ENCODE measurements around the gene MCC. TPM values are rescaled to one million over a fixed set of nuclear protein-coding genes. Genes with fewer than 3 reads are reported as not detected.
"Not testable (repeated sequence)": the region's sequence is repeated elsewhere in the genome, so short reads cannot be mapped to it uniquely, and the experiment has no call there.

MCC gene
- total RNA-seq, 3 donors from 2014 or later = 24.3 to 46.5 (median 29.4) TPM

DNA sequence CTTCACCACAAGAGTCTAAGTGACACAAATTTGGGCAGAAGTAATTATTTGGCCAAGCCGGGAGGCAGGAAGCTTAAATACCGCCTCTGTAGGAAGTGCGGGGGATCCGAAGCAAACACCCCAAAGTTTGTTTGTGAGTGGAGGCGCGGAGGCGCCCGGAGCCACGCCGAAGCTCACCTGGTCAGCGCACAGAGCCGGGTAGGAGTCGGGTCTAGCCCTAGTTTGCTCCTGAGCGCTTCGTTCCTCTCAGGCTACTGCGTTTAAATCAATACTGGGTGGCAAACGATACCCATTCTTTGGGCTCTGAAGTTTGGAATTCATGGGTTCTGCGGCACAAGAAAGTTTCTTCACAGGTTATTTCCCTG is 855 bp downstream of the MCC start:
- H3K4me1 ChIP-seq = no peaks in the 10 kb centered on the region
- H3K4me3 ChIP-seq = peak overlapping the region; percentile 53 to 82 (median 74)
- TF ChIP-seq, protein P1, sequence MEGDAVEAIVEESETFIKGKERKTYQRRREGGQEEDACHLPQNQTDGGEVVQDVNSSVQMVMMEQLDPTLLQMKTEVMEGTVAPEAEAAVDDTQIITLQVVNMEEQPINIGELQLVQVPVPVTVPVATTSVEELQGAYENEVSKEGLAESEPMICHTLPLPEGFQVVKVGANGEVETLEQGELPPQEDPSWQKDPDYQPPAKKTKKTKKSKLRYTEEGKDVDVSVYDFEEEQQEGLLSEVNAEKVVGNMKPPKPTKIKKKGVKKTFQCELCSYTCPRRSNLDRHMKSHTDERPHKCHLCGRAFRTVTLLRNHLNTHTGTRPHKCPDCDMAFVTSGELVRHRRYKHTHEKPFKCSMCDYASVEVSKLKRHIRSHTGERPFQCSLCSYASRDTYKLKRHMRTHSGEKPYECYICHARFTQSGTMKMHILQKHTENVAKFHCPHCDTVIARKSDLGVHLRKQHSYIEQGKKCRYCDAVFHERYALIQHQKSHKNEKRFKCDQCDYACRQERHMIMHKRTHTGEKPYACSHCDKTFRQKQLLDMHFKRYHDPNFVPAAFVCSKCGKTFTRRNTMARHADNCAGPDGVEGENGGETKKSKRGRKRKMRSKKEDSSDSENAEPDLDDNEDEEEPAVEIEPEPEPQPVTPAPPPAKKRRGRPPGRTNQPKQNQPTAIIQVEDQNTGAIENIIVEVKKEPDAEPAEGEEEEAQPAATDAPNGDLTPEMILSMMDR (IDR thresholded peaks at IDR 0.05) = no peak
- TF ChIP-seq POLR2A (IDR thresholded peaks at IDR 0.05) (no peak), POLR2AphosphoS5 (IDR thresholded peaks at IDR 0.05) (no peak)
- peak overlapping the region; percentile 86 to 87 for H3K27ac ChIP-seq
- H3K9me3 ChIP-seq = peaks cover 0 to 10% of the 10 kb centered on the region in 2 donors
- no peaks in the 10 kb centered on the region for H3K36me3 ChIP-seq
- no peak for DNase-seq (ENCODE audit: low spot score in 2 of 2)
- intact Hi-C loops (cut with DNase I; ENCODE audit: low total_unique reads) = no loop called here
- H3K27me3 ChIP-seq = no peaks in the 10 kb centered on the region

DNA sequence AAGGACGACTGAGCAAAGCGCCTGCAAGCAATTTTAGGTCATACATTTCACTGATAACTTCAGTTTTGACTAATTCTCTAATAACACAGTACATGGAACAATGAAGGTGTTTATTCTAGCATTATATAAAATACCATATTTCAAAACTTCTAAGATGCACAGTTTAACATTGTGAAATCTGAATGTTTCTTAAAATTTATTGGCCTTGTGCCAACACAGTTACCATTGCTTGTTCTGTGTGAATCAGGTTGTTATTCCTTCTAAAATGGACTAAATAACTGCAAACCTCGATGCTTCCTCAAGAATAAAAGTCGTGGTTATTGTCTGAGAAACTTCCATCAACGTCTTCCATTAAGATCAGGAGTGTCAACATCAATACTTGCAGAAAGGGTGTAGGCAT is 8.0 kb downstream of the MCC start:
- TF ChIP-seq POLR2AphosphoS5 (IDR thresholded peaks at IDR 0.05) = no peak
- TF ChIP-seq, protein P1 (IDR thresholded peaks at IDR 0.05) = no peak
- TF ChIP-seq POLR2A (IDR thresholded peaks at IDR 0.05) = no peak
- Histone ChIP-seq H3K27ac (no peak overlapping the region), H3K27me3 (no peaks in the 10 kb centered on the region), H3K4me3 (no peak overlapping the region), H3K4me1 (no peaks in the 10 kb centered on the region), H3K36me3 (no peaks in the 10 kb centered on the region), H3K9me3 (no peaks in the 10 kb centered on the region)
- intact Hi-C loops (cut with DNase I; ENCODE audit: low total_unique reads) = no loop called here
- no peak for DNase-seq (ENCODE audit: low spot score in 2 of 2)

DNA sequence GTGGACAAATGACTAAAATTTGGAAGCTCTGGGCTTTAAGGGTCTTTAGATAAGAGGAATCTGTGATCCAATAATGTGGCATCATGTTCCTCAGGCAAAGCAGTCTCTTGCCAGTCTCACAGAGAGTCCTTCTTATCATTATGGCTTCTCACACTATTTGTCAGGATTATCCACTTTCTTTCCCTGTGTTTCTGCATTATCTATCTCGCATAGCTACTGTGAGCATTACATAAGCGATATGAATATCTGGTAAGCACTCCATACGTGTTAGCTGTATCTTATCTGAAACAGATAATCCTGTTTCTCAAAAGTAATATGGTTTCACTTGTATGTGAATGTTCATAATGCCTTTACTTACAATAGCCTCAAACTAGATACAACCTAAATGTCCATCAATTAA is 9.6 kb downstream of the MCC start:
- Histone ChIP-seq H3K27me3 (no peaks in the 10 kb centered on the region), H3K9me3 (no peaks in the 10 kb centered on the region), H3K4me3 (no peak overlapping the region), H3K36me3 (no peaks in the 10 kb centered on the region), H3K27ac (no peak overlapping the region), H3K4me1 (no peaks in the 10 kb centered on the region)
- TF ChIP-seq POLR2AphosphoS5 (IDR thresholded peaks at IDR 0.05) = no peak
- TF ChIP-seq POLR2A (IDR thresholded peaks at IDR 0.05) = no peak
- TF ChIP-seq, protein P1 (IDR thresholded peaks at IDR 0.05) = no peak
- DNase-seq (ENCODE audit: low spot score in 2 of 2) = no peak
- intact Hi-C loops (cut with DNase I; ENCODE audit: low total_unique reads) = no loop called here

DNA sequence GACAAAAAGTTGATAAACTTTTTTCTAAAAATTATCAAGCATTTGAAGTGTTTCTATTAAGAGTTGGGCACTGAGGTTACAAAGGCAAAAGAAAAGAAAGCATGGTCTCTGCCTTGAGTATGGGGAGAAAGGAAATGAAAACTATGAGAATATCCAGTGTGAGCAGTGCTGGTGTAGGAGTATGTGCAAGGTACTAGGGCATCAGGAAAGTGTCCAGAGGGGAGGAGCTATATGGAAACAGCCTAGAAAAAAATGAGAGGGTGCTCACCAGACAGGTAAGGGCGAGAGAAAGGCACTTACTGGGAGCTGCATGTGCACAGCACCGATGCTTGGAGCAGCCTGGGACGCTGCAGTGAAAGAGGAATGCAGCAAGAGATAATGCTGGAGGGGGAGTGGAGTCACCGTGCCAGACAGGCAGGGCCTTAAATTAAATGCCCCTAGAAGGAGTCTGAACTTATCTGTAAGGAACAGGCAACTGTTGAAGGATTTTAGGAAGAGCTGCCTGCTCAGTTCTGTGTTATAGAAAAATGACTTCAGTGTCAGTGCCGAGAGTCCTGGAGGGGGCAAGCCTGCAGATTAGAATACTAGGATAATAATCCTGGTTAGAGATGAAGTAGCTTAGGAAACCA is 14.0 kb downstream of the MCC start:
- intact Hi-C loops (cut with DNase I; ENCODE audit: low total_unique reads) = no loop called here
- Histone ChIP-seq H3K9me3 (no peaks in the 10 kb centered on the region), H3K4me3 (no peak overlapping the region), H3K27me3 (no peaks in the 10 kb centered on the region), H3K36me3 (no peaks in the 10 kb centered on the region), H3K27ac (no peak overlapping the region), H3K4me1 (no peaks in the 10 kb centered on the region)
- DNase-seq (ENCODE audit: low spot score in 2 of 2) = no peak
- TF ChIP-seq, protein P1 (IDR thresholded peaks at IDR 0.05) = no peak
- TF ChIP-seq POLR2AphosphoS5 (IDR thresholded peaks at IDR 0.05) = no peak

DNA sequence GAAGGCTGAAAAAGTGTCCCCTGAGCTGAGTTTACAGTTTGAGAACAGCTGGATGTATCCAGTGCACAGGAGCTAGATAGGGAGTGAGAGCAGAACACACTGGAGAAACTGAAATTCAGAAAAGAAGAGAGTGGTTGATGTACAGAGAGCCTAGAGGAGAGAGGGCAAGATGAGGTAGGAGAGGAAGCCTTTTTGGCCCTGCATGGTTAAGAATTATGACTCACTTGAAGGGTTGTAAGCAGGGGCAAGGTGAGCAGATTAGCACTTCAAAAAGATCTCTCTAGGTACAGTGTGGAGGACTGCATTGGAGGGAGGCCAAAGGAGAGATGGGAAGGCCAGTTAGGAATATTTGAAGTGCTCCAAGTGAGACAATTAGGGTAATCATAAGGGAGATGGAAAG is 25.2 kb downstream of the MCC start:
- H3K27ac ChIP-seq = no peak overlapping the region
- DNase-seq (ENCODE audit: low spot score in 2 of 2) = no peak
- H3K4me3 ChIP-seq = no peak overlapping the region
- H3K4me1 ChIP-seq = no peaks in the 10 kb centered on the region
- H3K36me3 ChIP-seq = no peaks in the 10 kb centered on the region
- intact Hi-C loops (cut with DNase I; ENCODE audit: low total_unique reads) = no loop called here
- no peaks in the 10 kb centered on the region for H3K27me3 ChIP-seq
- H3K9me3 ChIP-seq = no peaks in the 10 kb centered on the region
- TF ChIP-seq POLR2AphosphoS5 (IDR thresholded peaks at IDR 0.05) (no peak), POLR2A (IDR thresholded peaks at IDR 0.05) (no peak)
- TF ChIP-seq, protein P1 (IDR thresholded peaks at IDR 0.05) = no peak

DNA sequence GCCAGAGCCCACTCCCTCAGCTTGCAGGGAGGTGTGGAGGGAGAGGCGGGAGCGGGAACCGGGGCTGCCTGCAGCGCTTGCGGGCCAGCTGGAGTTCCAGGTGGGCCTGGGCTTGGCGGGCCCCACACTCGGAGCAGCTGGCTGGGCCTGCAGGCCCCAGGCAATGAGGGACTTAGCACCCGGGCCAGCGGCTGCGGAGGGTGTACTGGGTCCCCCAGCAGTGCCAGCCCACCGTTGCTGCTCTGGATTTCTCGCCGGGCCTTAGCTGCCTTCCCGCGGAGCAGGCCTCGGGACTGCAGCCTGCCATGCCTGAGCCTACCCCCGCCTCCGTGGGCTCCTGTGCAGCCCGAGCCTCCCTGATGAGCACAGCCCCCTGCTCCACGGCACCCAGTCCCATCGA is 31.1 kb downstream of the MCC start:
- H3K27ac ChIP-seq; H3K9me3 ChIP-seq; H3K4me3 ChIP-seq; H3K27me3 ChIP-seq; H3K4me1 ChIP-seq; intact Hi-C loops (cut with DNase I; ENCODE audit: low total_unique reads); DNase-seq (ENCODE audit: low spot score in 2 of 2); H3K36me3 ChIP-seq: not testable (repeated sequence)

All from breast epithelium (tissue), 4 donors.